ENCODE results near the gene ZBTB37.
"Not testable (repeated sequence)": the region's sequence is repeated elsewhere in the genome, so short reads cannot be mapped to it uniquely, and the experiment has no call there.

Gene ZBTB37

DNA sequence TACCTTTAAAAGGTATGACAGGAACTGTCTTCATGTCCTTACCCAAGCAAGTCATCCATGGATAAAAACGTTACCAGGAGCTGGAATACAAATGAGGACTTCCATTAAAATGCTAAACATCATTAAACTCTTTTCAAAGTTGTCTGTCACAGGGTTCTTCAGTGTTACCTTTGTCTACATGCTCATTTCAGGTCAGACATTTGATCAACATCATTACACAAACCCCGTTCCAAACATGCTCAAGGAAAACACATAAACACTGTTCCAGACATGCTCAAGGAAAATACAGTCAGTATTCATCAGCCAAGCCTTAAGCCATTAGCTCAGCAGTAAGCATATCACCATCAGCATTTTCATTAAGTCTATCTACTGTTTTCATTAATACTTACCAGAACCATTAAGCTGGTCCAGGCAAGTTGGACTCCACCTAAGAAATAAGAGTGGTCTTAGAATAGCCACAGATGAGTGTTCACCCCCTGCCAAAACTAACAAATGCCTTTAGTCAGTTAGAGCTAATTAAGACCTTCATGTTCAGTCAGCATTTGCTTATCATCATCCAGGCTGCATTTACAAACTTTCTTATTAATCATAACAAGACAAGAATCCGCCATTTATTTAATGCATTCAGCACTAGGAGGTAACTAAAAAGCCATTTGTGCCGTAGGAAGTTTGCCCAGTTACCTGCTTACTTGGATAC, 2.6 kb upstream of the ZBTB37 start:
- DNase-seq (ENCODE audit: low read depth in 2 of 2) = no peak

DNA sequence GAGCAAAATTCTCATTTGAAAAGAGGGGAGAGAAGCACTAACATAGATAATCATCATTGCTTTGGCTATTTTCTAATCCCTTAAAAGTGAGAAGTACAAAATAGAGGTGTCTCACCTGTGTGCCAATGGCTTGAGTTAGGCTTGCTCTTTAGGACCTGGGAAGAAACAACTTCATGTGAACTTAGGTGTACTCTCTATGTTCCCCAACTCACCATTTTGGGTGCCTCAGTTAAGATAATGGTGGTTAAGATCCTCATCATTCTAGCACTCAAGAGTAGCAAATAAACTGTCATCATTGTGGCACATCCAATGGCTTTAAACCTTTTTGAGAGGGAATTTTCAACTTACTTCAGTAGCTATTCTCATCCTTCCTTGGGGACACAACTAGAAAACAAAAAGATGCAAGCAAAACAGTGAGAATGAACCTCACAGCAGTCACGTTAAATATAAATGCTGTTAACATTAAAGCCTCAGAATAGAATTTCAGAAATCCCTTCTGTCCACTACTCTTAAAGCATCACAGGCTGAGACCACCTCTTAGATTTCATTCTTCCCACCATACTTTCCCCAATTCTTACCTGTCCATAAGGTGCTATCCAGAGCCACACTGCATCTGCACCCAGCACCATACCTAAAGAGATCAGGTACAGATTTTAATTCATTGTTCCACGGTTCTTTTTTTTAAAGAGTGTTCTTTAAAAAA, 1.6 kb upstream of the ZBTB37 start:
- no peak for DNase-seq (ENCODE audit: low read depth in 2 of 2)

DNA sequence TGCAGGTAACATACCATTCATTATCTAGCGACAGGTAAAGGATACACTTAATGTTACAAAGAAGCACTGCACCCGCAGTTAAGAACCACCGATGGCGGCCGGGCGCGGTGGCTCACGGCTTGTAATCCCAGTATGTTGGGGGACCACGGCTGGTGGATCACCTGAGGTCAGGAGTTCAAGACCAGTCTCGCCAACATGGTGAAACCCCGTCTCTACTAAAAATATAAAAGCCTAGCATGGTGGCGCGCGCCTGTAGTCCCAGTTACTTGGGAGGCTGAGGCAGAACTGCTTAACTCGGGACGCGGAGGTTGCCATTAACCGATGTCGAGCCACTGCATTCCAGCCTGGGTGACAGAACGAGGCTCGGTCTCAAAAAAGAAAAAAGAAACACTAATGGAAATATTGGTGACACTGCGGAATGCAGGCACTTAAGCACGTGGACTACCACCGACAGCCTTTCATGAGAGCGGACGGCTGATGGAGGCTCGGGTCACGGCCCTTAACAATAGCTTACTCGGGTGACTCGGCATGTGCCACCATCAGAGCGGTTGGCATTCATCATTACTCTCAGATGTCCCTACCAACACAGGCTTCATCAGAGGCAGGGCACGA, 933 bp upstream of the ZBTB37 start:
- no peak for DNase-seq (ENCODE audit: low read depth in 2 of 2)

DNA sequence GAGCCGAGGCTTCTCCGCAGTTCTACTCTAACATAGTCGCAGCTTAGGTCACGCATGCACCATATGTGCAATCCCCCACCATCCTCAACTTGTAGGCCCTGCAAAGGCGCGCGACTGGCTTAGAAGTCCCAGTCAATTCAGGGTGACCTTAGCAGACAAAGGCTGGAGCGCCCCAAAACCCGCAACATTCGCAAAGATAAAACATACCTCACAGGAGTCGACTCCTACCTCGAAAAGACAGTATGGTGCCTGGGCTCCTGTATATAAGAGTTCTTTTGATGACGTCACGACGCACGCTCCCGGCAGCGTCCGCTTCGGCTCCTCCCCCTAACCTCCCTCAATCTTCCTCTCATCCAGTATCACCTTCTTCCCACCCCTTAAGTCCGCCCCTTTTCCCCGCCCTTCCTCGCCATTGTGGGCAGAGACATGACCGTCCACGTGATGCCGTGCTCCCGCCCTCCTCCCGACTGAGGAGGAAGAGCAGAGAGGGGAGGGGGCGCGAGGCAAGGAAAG, 371 bp upstream of the ZBTB37 start, which contains the start of gene GAS5:
GAS5 (minus strand) TSS at position 237 of the 513 bp plus-strand sequence.
- peak; percentile 100 for DNase-seq (ENCODE audit: low read depth in 2 of 2)

DNA sequence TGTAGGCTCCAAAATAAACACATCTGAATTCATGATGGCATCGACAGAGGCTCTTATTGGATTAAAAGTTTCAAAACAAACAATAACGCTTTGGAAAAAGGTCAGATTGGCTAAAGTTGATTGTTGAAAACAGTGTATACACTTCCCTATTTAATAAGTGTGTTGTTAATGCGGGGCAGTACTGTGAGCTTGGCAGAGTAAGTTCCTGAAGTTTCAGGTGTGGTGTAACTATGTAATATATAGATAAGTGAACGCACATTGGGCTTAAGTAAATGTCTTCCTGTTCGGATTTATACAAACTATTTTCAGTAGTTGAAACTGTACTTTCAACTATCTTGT, 810 bp downstream of the ZBTB37 start:
- no peak for DNase-seq (ENCODE audit: low read depth in 2 of 2)

DNA sequence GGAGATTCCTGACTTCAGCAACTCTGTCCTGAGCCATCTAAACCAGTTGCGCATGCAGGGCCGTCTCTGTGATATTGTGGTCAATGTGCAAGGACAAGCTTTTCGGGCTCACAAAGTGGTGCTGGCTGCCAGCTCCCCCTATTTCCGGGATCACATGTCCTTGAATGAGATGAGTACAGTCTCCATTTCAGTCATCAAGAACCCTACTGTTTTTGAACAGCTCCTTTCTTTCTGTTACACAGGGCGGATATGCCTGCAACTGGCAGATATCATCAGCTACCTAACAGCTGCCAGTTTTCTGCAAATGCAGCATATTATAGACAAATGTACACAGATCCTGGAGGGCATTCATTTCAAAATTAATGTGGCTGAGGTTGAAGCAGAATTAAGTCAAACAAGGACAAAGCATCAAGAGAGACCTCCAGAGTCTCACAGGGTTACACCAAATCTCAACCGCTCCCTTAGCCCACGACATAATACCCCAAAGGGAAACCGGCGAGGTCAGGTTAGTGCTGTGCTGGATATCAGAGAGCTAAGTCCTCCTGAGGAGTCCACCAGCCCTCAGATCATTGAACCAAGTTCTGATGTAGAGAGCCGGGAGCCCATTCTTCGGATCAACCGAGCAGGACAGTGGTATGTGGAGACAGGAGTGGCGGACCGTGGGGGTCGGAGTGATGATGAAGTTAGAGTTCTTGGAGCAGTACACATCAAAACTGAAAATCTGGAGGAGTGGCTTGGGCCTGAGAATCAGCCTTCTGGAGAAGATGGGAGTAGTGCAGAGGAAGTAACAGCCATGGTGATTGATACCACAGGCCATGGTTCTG, 2.3 kb downstream of the ZBTB37 start:
- DNase-seq (ENCODE audit: low read depth in 2 of 2) = no peak

DNA sequence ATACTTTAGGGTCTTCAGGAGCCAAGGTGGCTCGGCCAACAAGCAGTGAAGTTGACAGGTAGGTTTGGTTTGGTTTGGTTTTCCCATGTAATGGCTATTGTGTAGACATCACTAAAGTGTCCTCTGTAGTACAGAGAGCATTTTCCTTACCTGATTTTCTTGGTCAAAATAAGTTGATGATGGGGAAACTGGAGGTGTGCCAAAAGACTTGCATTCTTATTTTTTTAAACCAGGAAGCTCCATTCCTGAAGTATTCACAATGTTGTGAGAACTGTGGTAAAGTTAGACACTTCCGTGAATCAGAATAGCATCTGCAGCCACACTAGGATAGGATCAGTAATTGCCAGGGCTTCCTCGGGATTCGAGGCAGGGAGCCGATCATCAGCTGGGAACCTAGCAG, 2.9 kb downstream of the ZBTB37 start:
- no peak for DNase-seq (ENCODE audit: low read depth in 2 of 2)

DNA sequence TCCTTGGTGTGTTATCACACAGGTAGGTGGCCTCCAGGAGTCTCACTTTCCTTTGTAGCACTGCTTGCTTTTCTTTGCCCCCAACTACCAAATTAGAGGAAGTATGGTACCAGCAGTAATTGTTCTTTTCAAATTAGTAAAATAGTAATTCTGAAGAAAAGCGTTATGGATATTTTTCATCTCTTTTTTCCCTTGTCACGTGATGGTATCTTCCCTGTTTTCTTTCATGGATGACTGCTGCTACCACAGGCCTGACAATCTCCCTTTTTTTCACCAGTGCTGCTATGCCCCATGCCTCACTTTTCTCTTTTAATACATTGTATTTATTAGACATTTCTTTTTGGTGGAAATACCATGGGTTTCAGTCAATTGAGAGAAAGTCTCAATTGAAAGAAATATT, 3.3 kb downstream of the ZBTB37 start:
- DNase-seq (ENCODE audit: low read depth in 2 of 2) = no peak

DNA sequence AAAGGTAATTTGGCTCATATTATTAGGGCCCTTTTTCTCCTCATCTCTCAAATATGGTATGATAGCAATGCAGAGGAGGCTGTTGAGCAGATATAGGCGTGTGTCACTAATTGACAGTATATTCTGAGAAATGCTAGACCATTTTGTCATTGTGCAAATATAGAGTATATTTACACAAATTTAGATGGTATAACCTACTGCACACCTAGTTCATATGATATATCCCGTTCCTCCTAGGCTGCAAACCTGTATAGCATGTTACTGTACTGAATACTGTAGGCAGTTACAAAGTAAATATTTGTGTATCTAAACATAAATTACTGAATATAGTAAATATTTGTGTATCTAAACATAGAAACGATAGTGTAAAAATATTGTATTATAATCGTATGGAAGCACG, 8.6 kb downstream of the ZBTB37 start:
- DNase-seq (ENCODE audit: low read depth in 2 of 2) = no peak

DNA sequence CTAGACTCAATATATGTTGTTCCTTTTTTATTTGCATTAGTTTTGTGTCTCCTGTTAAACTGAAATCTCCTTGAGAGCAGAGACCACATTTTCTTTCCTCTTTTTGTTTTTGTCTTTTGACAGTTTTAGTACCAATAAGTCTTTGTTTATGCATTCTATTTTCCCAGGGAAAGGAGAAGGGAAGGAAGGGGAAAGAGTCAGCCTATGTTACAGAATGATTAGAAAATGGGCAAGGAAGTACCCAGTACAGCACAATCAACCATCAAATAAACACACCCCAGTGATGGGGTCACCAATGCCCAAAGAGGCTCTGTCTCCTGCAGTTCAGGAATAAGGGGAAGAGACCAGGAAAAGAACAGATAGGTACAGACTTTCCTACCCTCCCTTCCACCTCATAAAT, 10.1 kb downstream of the ZBTB37 start:
- DNase-seq (ENCODE audit: low read depth in 2 of 2) = no peak

DNA sequence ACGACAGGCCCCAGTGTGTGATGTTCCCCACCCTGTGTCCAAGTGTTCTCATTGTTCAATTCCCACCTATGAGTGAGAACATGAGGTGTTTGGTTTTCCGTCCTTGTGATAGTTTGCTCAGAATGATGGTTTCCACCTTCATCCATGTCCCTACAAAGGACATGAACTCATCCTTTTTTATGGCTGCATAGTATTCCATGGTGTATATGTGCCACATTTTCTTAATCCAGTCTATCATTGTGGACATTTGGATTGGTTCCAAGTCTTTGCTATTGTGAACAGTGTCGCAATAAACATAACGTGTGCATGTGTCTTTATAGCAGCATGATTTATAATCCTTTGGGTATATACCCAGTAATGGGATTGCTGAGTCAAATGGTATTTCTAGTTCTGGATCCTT, 12.9 kb downstream of the ZBTB37 start:
- DNase-seq (ENCODE audit: low read depth in 2 of 2) = not testable (repeated sequence)

DNA sequence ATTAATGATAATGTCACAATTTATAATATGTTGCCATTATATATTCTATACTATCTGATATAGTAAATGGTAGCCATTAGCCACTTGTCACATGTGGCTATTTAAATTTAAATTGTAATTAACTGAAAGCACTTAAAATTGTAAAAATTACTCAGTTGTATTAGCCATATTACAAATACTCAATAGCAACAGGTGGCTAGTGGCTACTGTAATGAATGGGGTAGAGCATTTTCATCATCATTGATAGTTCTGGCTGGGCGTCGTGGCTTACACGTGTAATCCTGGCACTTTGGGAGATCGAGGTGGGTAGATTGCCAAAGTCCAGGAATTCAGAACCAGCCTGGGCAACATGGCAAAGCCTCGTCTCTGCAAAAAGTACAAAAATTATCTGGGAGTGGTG, 16.5 kb downstream of the ZBTB37 start:
- no peak for DNase-seq (ENCODE audit: low read depth in 2 of 2)

DNA sequence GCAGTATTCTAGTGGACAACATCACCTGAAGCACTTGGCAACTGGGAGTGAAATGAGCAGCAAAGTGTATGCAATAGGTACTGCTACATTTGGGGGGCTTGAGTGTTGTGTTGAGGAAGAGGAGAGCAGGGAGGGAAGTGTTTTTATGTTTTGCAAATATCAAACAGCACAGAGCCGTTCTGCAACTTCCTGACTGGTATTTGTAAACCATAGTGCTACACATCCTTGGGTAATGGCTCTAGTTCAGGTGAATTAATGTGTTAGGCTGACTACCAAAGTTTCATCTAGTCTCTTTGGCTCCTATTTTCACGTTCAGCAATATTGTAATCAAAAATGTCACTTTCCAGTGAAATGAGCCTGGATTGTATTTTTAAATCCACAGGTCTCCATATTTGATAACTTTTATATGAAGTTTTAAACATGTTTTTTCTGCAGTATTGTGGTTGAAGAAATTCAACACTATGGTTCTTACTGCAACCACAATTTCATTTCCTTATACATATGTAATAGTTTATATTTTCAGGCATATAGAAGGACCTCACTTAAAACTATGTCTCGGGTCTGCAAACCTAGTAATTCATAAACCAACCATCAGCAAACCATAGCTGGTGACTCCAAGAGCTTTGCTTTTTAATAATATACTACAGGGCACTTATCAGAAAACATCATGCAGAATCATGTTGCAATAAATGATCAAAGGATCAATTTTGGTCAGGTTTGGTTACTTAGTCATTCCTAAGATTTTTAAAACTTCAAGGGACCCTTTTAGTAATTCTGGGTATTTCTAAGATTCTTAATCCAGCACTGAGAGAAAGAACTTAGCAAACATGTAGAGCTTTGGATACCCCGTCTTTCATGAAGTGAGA, 18.8 kb downstream of the ZBTB37 start:
- no peak for DNase-seq (ENCODE audit: low read depth in 2 of 2)

DNA sequence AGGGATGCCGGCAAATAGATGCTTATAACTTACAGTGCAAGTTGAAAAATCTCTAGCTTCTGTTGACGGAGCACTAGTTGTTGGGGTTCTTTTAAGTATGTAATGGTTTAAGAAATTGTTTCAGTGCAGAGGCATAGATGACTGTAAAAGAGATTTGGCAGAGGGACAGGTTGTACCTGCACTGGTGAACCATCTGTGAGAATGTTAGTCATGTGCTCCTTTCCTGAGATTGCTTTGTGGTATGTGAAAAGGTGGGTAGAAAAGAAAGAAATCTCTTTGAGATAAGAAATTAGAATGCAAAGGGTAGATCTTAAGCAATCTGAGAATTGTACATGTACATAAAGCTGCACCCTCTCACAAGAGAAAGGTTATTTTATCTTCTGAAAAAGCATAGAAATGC, 19.4 kb downstream of the ZBTB37 start:
- no peak for DNase-seq (ENCODE audit: low read depth in 2 of 2)

DNA sequence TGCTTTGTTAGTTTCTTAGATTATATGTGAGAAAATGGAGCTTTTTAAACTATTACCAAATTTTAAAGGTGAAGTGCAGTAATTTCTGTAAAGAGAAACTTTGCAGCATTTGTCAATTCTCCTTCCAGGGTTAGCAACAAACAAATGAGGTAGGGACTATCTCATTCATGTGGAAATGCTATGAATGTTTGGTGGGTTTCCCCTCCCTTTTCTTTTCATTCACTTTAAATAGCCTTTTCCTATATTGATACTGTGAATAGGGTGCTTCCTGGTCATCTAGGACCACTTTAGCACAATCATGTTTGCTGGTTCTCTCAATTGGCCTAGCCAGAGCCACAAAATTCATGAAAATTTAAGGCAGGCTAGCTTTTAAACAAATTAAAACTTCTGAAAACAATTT, 20.6 kb downstream of the ZBTB37 start:
- DNase-seq (ENCODE audit: low read depth in 2 of 2) = no peak

DNA sequence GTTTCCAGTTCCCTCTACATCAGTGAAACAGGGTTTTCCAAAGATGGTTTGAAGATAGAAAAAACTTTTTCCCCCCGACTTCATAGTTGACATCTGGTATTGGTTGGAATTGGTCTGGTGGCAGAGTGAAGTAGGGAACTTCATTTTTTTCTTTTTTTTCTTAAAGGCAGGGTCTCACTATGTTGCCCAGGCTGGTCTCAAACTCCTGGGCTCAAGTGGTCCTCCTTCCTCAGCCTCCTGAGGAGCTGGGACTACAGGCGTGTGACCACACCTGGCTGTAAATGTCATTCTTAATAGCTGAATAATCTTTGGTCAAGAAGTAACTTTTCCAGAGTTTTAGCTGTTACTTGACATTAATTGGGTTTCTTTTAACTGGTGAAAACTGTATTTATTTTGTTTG, 21.7 kb downstream of the ZBTB37 start:
- DNase-seq (ENCODE audit: low read depth in 2 of 2) = no peak

DNA sequence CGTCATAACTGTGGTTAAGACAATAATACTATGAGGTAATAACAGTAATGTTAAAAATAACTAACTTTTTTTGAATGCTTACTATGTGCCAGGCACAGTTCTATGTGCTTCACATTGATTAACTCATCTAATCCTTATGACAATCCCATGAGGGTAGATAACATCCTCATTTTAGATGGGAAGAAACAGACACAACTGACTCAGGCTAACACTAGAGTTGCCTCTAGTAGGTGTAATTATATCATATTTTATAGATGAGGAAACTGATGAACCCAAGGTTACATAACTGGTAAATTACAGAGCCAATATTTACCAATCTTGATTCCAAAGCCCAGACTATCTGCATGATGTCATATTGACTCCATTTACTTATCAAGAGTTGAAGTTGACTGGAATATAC, 25.4 kb downstream of the ZBTB37 start:
- no peak for DNase-seq (ENCODE audit: low read depth in 2 of 2)

DNA sequence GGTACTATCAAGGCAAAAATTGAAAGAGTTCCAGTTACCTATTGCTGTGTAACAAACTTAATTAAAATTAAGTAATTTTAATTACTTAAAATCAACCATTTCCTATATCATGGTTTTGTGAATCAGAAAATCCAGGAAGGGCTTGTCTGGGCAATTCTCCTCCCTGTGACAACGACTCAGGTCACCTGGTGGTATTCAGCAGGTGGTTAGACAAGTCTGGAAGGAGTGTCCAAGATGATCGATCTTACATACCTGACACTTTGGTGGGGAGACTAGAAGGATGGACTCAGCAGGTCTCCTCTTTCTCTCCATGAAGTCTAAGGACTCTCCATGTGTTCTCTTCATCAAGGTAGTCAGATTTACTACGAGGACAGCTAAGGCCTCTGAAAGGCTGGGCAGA, 26.0 kb downstream of the ZBTB37 start:
- no peak for DNase-seq (ENCODE audit: low read depth in 2 of 2)

DNA sequence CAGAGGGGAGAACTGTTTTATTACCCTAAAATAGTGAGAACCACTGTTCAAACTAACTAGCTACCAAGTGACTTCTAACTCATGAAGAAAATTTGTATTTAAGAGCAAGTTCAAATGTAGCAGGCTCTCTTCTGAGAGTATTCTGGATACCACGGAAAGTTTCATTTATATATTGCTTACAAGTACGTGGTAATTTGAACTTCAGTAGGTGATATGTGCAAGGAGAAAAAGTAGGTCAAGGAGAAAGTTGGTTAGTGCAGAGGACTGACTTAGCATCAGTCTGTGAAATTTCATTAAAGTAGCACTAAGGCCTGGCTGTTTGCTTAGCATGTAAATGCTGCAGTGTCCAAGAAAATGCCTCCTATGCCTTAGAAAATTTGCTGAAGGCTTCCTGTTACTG, 32.2 kb downstream of the ZBTB37 start:
- DNase-seq (ENCODE audit: low read depth in 2 of 2) = no peak

DNA sequence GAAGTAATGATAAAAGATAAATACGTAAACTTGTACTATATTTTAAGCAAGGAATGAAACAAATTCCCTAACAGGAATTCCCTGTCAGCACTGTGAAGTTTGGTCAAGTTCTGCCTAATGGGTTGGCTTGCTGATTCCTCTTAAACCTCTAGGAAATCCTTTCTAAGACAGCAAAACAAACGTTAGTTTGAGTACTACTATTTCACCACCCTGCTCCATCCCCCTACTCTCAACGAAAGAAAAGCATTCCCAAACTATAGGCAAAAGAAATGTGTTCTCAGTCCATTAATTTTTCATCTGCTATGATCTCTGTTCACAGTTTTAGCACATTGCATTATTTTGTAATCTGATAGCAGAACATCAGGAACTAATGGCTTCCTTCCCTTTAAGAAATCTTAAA, 32.8 kb downstream of the ZBTB37 start:
- no peak for DNase-seq (ENCODE audit: low read depth in 2 of 2)

DNA sequence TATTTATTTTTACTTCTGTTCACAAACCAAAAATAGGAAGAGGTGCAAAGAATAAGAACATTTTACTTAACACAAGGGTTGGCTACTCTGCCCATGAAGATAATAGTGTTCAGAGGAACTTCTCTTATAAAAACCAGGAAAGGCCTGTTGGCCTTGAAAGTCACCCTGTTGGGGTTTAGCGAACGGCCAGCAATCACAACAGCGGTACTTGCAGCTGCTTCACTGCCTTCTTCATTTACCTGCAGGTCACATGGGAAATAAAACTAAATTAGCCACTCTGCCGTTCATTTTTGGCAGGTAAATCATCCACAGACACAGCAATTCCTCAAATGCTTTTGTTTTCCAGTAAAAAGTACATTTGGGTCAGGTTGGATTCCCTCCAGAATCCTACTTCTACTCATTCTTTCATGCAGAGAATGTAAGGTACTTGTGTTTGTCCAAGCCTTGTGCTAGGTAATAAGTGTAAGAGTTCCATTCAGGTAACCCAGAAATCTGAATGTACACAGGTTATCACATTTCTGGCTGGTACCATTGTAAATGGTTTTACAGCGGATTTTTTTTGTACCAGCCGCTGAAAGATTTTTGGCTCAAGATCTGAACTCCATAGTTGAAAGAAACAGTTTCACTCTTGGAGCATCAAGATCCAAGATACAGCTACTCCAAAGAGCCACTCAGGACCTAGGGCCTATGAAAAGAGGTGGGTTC, 35.8 kb downstream of the ZBTB37 start:
- DNase-seq (ENCODE audit: low read depth in 2 of 2) = no peak

Data from stimulated activated CD4-positive, alpha-beta T cell treated with anti-CD3 and anti-CD28 coated beads, Interleukin-15, amount 100 ng/mL, for 48 hours (primary cell).